Neutrophil (primary cell): ENCODE measurements around the gene KRTAP5-7.

Source experiments
- H3K27ac ChIP-seq: fragments of 200-600 bp; sonication (generic); 2 replicates; pipeline ENCODE4 v1.5.1; 2016; ENCODE audit warnings: mild to moderate bottlenecking, moderate library complexity
- H3K27me3 ChIP-seq: fragments of 200-600 bp; sonication (generic); 2 replicates; pipeline ENCODE4 v1.6.0; 2016; ENCODE audit warnings: mild to moderate bottlenecking
- H3K36me3 ChIP-seq: fragments of 200-600 bp; sonication (generic); 2 replicates; pipeline ENCODE4 v1.5.1; 2017
- H3K4me1 ChIP-seq, 2 experiments: fragments of 200-600 bp in 1 of 2; sonication (generic) in 1 of 2; 1 replicate in 1 of 2; 2 replicates in 1 of 2; pipeline versions ENCODE4 v1.5.1 to v1.6.1; 2013 to 2016; ENCODE audit warnings: low read depth in 1 of 2, low read length in 1 of 2, mild to moderate bottlenecking in 1 of 2, moderate library complexity in 1 of 2; ENCODE audit not compliant: control insufficient read depth in 1 of 2, insufficient read depth in 1 of 2
- H3K4me3 ChIP-seq, 2 experiments: fragments of 200-600 bp in 1 of 2; sonication (generic) in 1 of 2; 1 replicate in 1 of 2; 2 replicates in 1 of 2; pipeline ENCODE4 v1.5.1; 2013 to 2016; ENCODE audit warnings: low read depth in 1 of 2, low read length in 1 of 2, mild to moderate bottlenecking in 1 of 2, moderate library complexity in 1 of 2
- H3K9me3 ChIP-seq: fragments of 200-600 bp; sonication (generic); 2 replicates; pipeline ENCODE4 v1.5.1; 2016
- CTCF ChIP-seq: fragments of 200-600 bp; sonication (generic); IDR thresholded peaks from 2 replicates; pipeline ENCODE4 v1.5.1; 2016; ENCODE audit warnings: antibody characterized with exemption

The KRTAP5-7 gene

GRCh38 chr11:71518506-71519471 is 8.3 kb upstream of the KRTAP5-7 start:
- Histone ChIP-seq H3K4me1 (no peaks in the 10 kb centered on the region), H3K4me3 (no peak overlapping the region), H3K27me3 (no peaks in the 10 kb centered on the region), H3K36me3 (no peaks in the 10 kb centered on the region), H3K27ac (no peak overlapping the region), H3K9me3 (no peaks in the 10 kb centered on the region)
- TF ChIP-seq CTCF, result no peak

- Histone ChIP-seq H3K4me3 (no peak overlapping the region), H3K27me3 (no peaks in the 10 kb centered on the region), H3K4me1 (no peaks in the 10 kb centered on the region), H3K36me3 (no peaks in the 10 kb centered on the region), H3K9me3 (no peaks in the 10 kb centered on the region), H3K27ac (no peak overlapping the region)
- TF ChIP-seq CTCF, result no peak
Measured at GRCh38 chr11:71519546-71519945, 7.5 kb upstream of the KRTAP5-7 start.

- H3K4me1 ChIP-seq, result no peaks in the 10 kb centered on the region
- no peak for TF ChIP-seq CTCF
Measured at GRCh38 chr11:71525188-71525937, 1.7 kb upstream of the KRTAP5-7 start.

GRCh38 chr11:71525938-71526495 is 1.1 kb upstream of the KRTAP5-7 start:
- no peak for TF ChIP-seq CTCF
- no peaks in the 10 kb centered on the region for H3K36me3 ChIP-seq
- H3K4me1 ChIP-seq, result no peaks in the 10 kb centered on the region
- H3K27ac ChIP-seq, result no peak overlapping the region
- no peaks in the 10 kb centered on the region for H3K27me3 ChIP-seq
- no peaks in the 10 kb centered on the region for H3K9me3 ChIP-seq
- no peak overlapping the region for H3K4me3 ChIP-seq

More at GRCh38 chr11:71525188-71525937, 1.7 kb upstream of the KRTAP5-7 start:
- no peaks in the 10 kb centered on the region for H3K27me3 ChIP-seq
- H3K9me3 ChIP-seq, result no peaks in the 10 kb centered on the region
- no peak overlapping the region for H3K27ac ChIP-seq
- H3K36me3 ChIP-seq, result no peaks in the 10 kb centered on the region
- H3K4me3 ChIP-seq, result no peak overlapping the region

- Histone ChIP-seq H3K9me3 (no peaks in the 10 kb centered on the region), H3K27ac (no peak overlapping the region), H3K27me3 (no peaks in the 10 kb centered on the region), H3K4me1 (no peaks in the 10 kb centered on the region), H3K36me3 (no peaks in the 10 kb centered on the region), H3K4me3 (no peak overlapping the region)
- no peak for TF ChIP-seq CTCF
Measured at GRCh38 chr11:71527576-71528210, 626 bp downstream of the KRTAP5-7 start.
